ENCODE data around the gene MRPS12.
A peak's percentile ranks its signal among the peaks of the same experiment; 100 is the strongest.

Gene MRPS12

GRCh38 chr19:38946229-38947010 lies 15.7 kb downstream of the MRPS12 start:
- no peaks in the 10 kb centered on the region for H3K4me1 ChIP-seq (ENCODE audit: low read length)
- H3K36me3 ChIP-seq (replicated peaks; ENCODE audit: low read depth, low read length), result peaks cover 68% of the 10 kb centered on the region
- H4K20me1 ChIP-seq (ENCODE audit: insufficient read depth, low read length), result peaks cover 9% of the 10 kb centered on the region
- H3K79me2 ChIP-seq (ENCODE audit: low read length), result no peaks in the 10 kb centered on the region
- TF ChIP-seq, protein P1, sequence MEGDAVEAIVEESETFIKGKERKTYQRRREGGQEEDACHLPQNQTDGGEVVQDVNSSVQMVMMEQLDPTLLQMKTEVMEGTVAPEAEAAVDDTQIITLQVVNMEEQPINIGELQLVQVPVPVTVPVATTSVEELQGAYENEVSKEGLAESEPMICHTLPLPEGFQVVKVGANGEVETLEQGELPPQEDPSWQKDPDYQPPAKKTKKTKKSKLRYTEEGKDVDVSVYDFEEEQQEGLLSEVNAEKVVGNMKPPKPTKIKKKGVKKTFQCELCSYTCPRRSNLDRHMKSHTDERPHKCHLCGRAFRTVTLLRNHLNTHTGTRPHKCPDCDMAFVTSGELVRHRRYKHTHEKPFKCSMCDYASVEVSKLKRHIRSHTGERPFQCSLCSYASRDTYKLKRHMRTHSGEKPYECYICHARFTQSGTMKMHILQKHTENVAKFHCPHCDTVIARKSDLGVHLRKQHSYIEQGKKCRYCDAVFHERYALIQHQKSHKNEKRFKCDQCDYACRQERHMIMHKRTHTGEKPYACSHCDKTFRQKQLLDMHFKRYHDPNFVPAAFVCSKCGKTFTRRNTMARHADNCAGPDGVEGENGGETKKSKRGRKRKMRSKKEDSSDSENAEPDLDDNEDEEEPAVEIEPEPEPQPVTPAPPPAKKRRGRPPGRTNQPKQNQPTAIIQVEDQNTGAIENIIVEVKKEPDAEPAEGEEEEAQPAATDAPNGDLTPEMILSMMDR (IDR thresholded peaks at IDR 0.05; ENCODE audit: low read depth, low read length), result no peak
- H2AFZ ChIP-seq (ENCODE audit: low read depth, low read length), result no peak overlapping the region
- no peak overlapping the region for H3K4me3 ChIP-seq (ENCODE audit: low read length)
- H3K4me2 ChIP-seq (ENCODE audit: low read length), result no peak overlapping the region
- no peak overlapping the region for H3K27ac ChIP-seq (ENCODE audit: low read length)
- H3K9me3 ChIP-seq (ENCODE audit: insufficient read depth, low read length), result no peaks in the 10 kb centered on the region
- no peaks in the 10 kb centered on the region for H3K27me3 ChIP-seq (ENCODE audit: low read depth, low read length)
- H3K9ac ChIP-seq (ENCODE audit: low read length), result no peak overlapping the region

- Histone ChIP-seq H4K20me1 (ENCODE audit: insufficient read depth, low read length) (peaks cover 15% of the 10 kb centered on the region), H3K36me3 (replicated peaks; ENCODE audit: low read depth, low read length) (peaks cover 61% of the 10 kb centered on the region), H3K27me3 (ENCODE audit: low read depth, low read length) (no peaks in the 10 kb centered on the region), H3K9me3 (ENCODE audit: insufficient read depth, low read length) (no peaks in the 10 kb centered on the region), H3K4me2 (ENCODE audit: low read length) (no peak overlapping the region), H3K79me2 (ENCODE audit: low read length) (no peaks in the 10 kb centered on the region; the same call in 1 of the 2 replicates), H3K9ac (ENCODE audit: low read length) (no peak overlapping the region), H2AFZ (ENCODE audit: low read depth, low read length) (no peak overlapping the region), H3K4me1 (ENCODE audit: low read length) (no peaks in the 10 kb centered on the region), H3K4me3 (ENCODE audit: low read length) (no peak overlapping the region), H3K27ac (ENCODE audit: low read length) (no peak overlapping the region)
- TF ChIP-seq, protein P1 (IDR thresholded peaks at IDR 0.05; ENCODE audit: low read depth, low read length), result no peak
- no peak for TF ChIP-seq EZH2phosphoT487 (IDR thresholded peaks at IDR 0.05; ENCODE audit: low read depth)
These were observed 19.0 kb downstream of the MRPS12 start for GRCh38 chr19:38949580-38950367.

DNA sequence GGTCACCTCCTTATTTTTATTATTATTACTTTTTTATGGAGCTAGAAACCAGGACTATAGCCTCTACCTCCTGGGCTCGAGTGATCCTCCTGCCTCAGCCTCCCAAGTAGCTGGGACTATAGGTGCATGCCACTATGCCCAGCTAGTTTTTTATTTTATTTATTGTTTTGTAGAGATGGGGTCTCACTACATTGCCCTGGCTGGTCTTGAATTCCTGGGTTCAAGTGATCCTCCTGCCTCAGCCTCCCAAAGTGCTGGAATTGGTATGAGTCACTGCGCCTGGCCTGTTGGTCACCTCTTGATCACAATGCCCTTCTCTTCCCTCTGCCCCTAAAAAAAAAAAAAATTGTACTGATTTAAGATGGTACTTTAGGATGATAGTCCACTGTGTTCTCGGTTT lies 20.4 kb downstream of the MRPS12 start:
- Histone ChIP-seq H3K79me2 (ENCODE audit: low read length) (no peaks in the 10 kb centered on the region; the same call in 1 of the 2 replicates), H3K27me3 (ENCODE audit: low read depth, low read length) (no peaks in the 10 kb centered on the region), H3K4me2 (ENCODE audit: low read length) (no peak overlapping the region), H3K27ac (ENCODE audit: low read length) (no peak overlapping the region), H3K36me3 (replicated peaks; ENCODE audit: low read depth, low read length) (peaks cover 55% of the 10 kb centered on the region), H4K20me1 (ENCODE audit: insufficient read depth, low read length) (peaks cover 11% of the 10 kb centered on the region), H3K9ac (ENCODE audit: low read length) (no peak overlapping the region), H2AFZ (ENCODE audit: low read depth, low read length) (no peak overlapping the region), H3K9me3 (ENCODE audit: insufficient read depth, low read length) (no peaks in the 10 kb centered on the region), H3K4me1 (ENCODE audit: low read length) (no peaks in the 10 kb centered on the region), H3K4me3 (ENCODE audit: low read length) (no peak overlapping the region)
- TF ChIP-seq, protein P1 (IDR thresholded peaks at IDR 0.05; ENCODE audit: low read depth, low read length), result no peak

DNA sequence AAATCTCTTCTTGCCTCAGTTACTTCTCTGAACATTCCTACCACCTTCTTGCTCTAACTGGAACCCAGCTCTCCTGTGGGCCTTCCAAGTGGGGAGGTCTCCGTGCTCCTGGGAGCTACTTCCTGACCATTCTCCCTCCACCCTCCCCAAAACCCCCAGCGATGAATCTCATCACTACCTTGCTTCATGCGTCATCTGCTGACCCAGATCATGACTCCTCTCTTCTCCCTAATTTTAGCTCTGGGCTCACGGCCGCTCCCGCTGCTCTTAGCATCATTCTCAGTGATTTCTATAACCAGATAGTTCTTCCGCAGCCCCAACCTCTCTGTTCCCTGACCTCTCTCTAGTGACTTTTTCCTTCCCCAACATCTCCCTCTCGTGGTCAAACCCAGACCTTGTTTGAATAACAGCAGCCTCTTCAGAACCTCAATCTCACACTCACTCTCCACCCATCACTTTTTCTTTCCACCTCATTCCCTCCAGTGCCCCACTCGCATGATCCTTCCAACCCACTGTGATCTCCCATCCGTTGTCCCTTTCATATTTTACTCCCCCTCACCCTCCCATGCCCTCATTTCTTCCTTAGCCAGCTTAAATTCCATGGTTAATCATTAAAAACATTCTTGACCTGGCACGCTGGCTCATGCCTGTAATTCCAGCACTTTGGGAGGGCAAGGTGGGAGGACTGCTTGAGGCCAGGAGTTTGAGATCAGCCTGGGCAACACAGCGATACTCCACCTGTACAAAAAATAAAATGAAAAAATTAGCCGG lies 21.8 kb downstream of the MRPS12 start:
- H3K9ac ChIP-seq (ENCODE audit: low read length), result no peak overlapping the region
- TF ChIP-seq, protein P1 (IDR thresholded peaks at IDR 0.05; ENCODE audit: low read depth, low read length), result peak; percentile 40
- no peak for TF ChIP-seq EZH2phosphoT487 (IDR thresholded peaks at IDR 0.05; ENCODE audit: low read depth)
- H3K27me3 ChIP-seq (ENCODE audit: low read depth, low read length), result no peaks in the 10 kb centered on the region
- H3K4me2 ChIP-seq (ENCODE audit: low read length), result no peak overlapping the region
- peaks cover 49% of the 10 kb centered on the region for H3K36me3 ChIP-seq (replicated peaks; ENCODE audit: low read depth, low read length)
- peaks cover 11% of the 10 kb centered on the region for H4K20me1 ChIP-seq (ENCODE audit: insufficient read depth, low read length)
- no peak overlapping the region for H3K4me3 ChIP-seq (ENCODE audit: low read length)
- H3K9me3 ChIP-seq (ENCODE audit: insufficient read depth, low read length), result no peaks in the 10 kb centered on the region
- H3K4me1 ChIP-seq (ENCODE audit: low read length), result no peaks in the 10 kb centered on the region
- peaks cover under 1% of the 10 kb centered on the region; the same call in 1 of the 2 replicates for H3K79me2 ChIP-seq (ENCODE audit: low read length)
- no peak overlapping the region for H2AFZ ChIP-seq (ENCODE audit: low read depth, low read length)
- H3K27ac ChIP-seq (ENCODE audit: low read length), result no peak overlapping the region

All from OCI-LY3 (cell line).